Astrocyte (in vitro differentiated cells and primary cell): ENCODE data around the gene BFSP2. TPM values are rescaled to one million over a fixed set of nuclear protein-coding genes. Genes with fewer than 3 reads are reported as not detected.

Experiments used
- DNase-seq: peaks from one replicate; pipeline ENCODE4 v3.0.0-alpha.2; 2010; ENCODE audit warnings: low read depth
- FAIRE-seq: peaks from 2 replicates; lab custom pipeline; 2011; peaks lifted over from hg19 to GRCh38; lab: Jason Lieb, UNC
- H2AFZ ChIP-seq: 2 replicates; pipeline ENCODE4 v1.6.0; 2012; ENCODE audit warnings: low read depth, low read length, inconsistent platforms
- H3K27ac ChIP-seq: 2 replicates; pipeline ENCODE4 v1.5.1; 2011; ENCODE audit warnings: low read depth, low read length, inconsistent platforms
- H3K27me3 ChIP-seq: 2 replicates; pipeline ENCODE4 v1.6.0; 2011; ENCODE audit warnings: low read length, inconsistent platforms; ENCODE audit not compliant: insufficient read depth
- H3K36me3 ChIP-seq: 2 replicates; pipeline ENCODE4 v1.5.1; 2011; ENCODE audit warnings: low read length, inconsistent platforms; ENCODE audit not compliant: insufficient read depth
- H3K4me1 ChIP-seq: 2 replicates; pipeline ENCODE4 v1.5.1; 2011; ENCODE audit warnings: low read length, inconsistent platforms; ENCODE audit not compliant: insufficient read depth
- H3K4me2 ChIP-seq: 2 replicates; pipeline ENCODE4 v1.6.0; 2012; ENCODE audit warnings: low read length, inconsistent platforms
- H3K4me3 ChIP-seq: 2 replicates; pipeline ENCODE4 v1.5.1; 2011; ENCODE audit warnings: low read depth, mild to moderate bottlenecking, low read length, inconsistent platforms; ENCODE audit not compliant: insufficient read depth
- H3K79me2 ChIP-seq: 2 replicates; pipeline ENCODE4 v1.6.0; 2012; ENCODE audit warnings: mild to moderate bottlenecking, low read length, inconsistent platforms; ENCODE audit not compliant: insufficient read depth
- H3K9ac ChIP-seq: 2 replicates; pipeline ENCODE4 v1.6.0; 2012; ENCODE audit warnings: mild to moderate bottlenecking, low read length, inconsistent platforms
- H3K9me3 ChIP-seq: 2 replicates; pipeline ENCODE4 v1.5.1; 2012; ENCODE audit warnings: low read depth, mild to moderate bottlenecking, low read length, inconsistent platforms; ENCODE audit not compliant: insufficient read depth
- H4K20me1 ChIP-seq: 2 replicates; pipeline ENCODE4 v1.6.0; 2012; ENCODE audit warnings: low read length, inconsistent platforms; ENCODE audit not compliant: insufficient read depth
- H3K27ac Mint-ChIP-seq: one replicate; pipeline ENCODE4 v1.8.0; 2021; ENCODE audit warnings: mild to moderate bottlenecking, mixed read lengths; ENCODE audit not compliant: unreplicated experiment
- H3K27me3 Mint-ChIP-seq: one replicate; pipeline ENCODE4 v1.8.0; 2021; ENCODE audit warnings: low read depth, mixed read lengths; ENCODE audit not compliant: unreplicated experiment
- H3K36me3 Mint-ChIP-seq: one replicate; pipeline ENCODE4 v1.8.0; 2021; ENCODE audit warnings: low read depth, mixed read lengths; ENCODE audit not compliant: unreplicated experiment
- H3K4me1 Mint-ChIP-seq: one replicate; pipeline ENCODE4 v1.8.0; 2021; ENCODE audit warnings: low read depth, mixed read lengths; ENCODE audit not compliant: unreplicated experiment
- H3K4me3 Mint-ChIP-seq: one replicate; pipeline ENCODE4 v1.8.0; 2021; ENCODE audit warnings: mild to moderate bottlenecking, moderate library complexity, mixed read lengths; ENCODE audit not compliant: unreplicated experiment
- H3K9me3 Mint-ChIP-seq: one replicate; pipeline ENCODE4 v1.8.0; 2021; ENCODE audit warnings: mild to moderate bottlenecking, mixed read lengths; ENCODE audit not compliant: unreplicated experiment
- CTCF ChIP-seq: IDR thresholded peaks from 2 replicates; pipeline ENCODE4 v1.5.1; 2011; ENCODE audit warnings: low read depth, mild to moderate bottlenecking, inconsistent platforms, low read length, moderate library complexity; ENCODE audit not compliant: insufficient read depth
- EZH2 ChIP-seq: IDR thresholded peaks from 2 replicates; pipeline ENCODE4 v1.6.1; 2012; ENCODE audit warnings: mild to moderate bottlenecking, low read length, inconsistent platforms; ENCODE audit not compliant: insufficient read depth
- total RNA-seq: library from RNA; stranded (reverse); gene quantifications from 2 replicates; pipeline ENCODE4 v1.2.1, GENCODE V29; 2021

The BFSP2 gene
- total RNA-seq, 1 donor from 2014 or later: not detected

DNA sequence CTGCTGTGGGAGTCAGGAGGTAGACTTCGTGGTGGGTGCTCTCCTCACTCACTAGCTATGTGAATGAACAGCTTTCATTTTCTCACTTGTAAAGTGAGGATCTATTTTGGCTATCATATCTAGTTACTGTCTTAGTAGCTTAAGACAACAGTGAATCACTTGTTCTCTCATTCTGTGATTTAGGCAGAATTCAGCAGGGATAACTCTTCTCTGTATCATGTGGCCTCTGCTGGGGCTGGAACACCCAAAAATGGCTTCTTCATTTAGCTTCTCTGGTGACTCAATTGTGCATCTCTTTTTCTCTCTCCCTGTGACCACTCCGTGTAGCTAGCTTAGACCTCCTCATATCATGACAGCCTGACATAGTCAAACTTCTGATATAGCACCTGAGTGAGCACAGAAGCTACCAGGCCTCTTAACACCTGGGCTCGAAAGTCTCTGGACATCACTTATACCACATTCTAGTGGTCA is 68.4 kb downstream of the BFSP2 start:
- no peak overlapping the region for H2AFZ ChIP-seq
- H3K27ac Mint-ChIP-seq: no peak overlapping the region

DNA sequence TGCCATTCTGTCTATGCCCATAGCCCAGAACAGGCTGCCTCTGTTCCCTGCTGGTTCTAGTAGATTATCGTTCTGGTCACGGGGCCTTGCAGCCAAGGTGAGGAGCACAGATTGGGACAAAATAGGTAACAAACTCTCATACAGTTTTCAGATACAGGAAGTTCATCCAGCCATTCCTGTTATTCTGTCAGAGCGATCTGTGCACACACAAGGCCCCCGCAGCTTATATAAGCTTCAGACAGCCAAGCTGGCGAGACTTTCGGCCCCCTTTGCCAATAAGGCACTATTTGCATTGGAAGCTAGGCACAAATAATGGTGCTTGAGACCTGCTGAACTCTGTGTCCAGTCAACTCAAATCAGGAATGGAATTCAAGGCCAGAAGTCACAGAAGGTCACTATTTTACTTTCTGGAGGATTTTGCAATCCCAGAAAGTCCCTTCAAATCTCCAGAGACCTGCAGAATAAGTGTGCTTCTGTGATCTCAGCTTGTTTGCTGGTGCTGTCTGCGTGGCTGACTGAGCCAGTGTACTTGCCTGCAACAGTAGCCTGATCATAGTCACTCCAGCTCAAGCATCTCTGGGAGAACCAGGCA is 69.4 kb downstream of the BFSP2 start:
- no peaks in the 10 kb centered on the region for H3K9me3 Mint-ChIP-seq
- DNase-seq: no peak
- no peaks in the 10 kb centered on the region for H3K36me3 ChIP-seq

More for the DNA sequence above, 68.4 kb downstream of the BFSP2 start:
- no peaks in the 10 kb centered on the region for H3K9me3 ChIP-seq
- H3K36me3 Mint-ChIP-seq: no peaks in the 10 kb centered on the region
- no peaks in the 10 kb centered on the region for H3K79me2 ChIP-seq
- H3K27me3 Mint-ChIP-seq: peaks cover 6% of the 10 kb centered on the region
- no peak for FAIRE-seq
- TF ChIP-seq EZH2 (no peak), CTCF (no peak)
- H3K4me3 Mint-ChIP-seq: no peak overlapping the region
- no peaks in the 10 kb centered on the region for H3K4me1 ChIP-seq
- no peaks in the 10 kb centered on the region for H3K9me3 Mint-ChIP-seq
- no peak overlapping the region for H3K9ac ChIP-seq
- H3K27me3 ChIP-seq: peaks cover 3% of the 10 kb centered on the region
- no peak for DNase-seq
- no peaks in the 10 kb centered on the region for H4K20me1 ChIP-seq
- H3K27ac ChIP-seq: no peak overlapping the region
- no peak overlapping the region for H3K4me2 ChIP-seq
- H3K4me3 ChIP-seq: no peak overlapping the region
- H3K36me3 ChIP-seq: no peaks in the 10 kb centered on the region
- no peaks in the 10 kb centered on the region for H3K4me1 Mint-ChIP-seq

More for the DNA sequence above, 69.4 kb downstream of the BFSP2 start:
- H3K36me3 Mint-ChIP-seq: no peaks in the 10 kb centered on the region
- no peak for FAIRE-seq
- no peak overlapping the region for H3K27ac ChIP-seq
- H3K4me3 Mint-ChIP-seq: no peak overlapping the region
- H3K4me1 Mint-ChIP-seq: no peaks in the 10 kb centered on the region
- no peak overlapping the region for H3K27ac Mint-ChIP-seq
- H3K4me2 ChIP-seq: no peak overlapping the region
- no peaks in the 10 kb centered on the region for H3K9me3 ChIP-seq
- TF ChIP-seq CTCF: no peak
- TF ChIP-seq EZH2: no peak
- H3K4me3 ChIP-seq: no peak overlapping the region
- no peak overlapping the region for H3K9ac ChIP-seq
- H3K79me2 ChIP-seq: no peaks in the 10 kb centered on the region
- H2AFZ ChIP-seq: no peak overlapping the region
- H4K20me1 ChIP-seq: no peaks in the 10 kb centered on the region
- peaks cover 3% of the 10 kb centered on the region for H3K27me3 ChIP-seq
- H3K4me1 ChIP-seq: no peaks in the 10 kb centered on the region
- H3K27me3 Mint-ChIP-seq: peaks cover 6% of the 10 kb centered on the region
